HG03460 (cell line): ENCODE measurements around the gene DTL.
A peak's percentile ranks its signal among the peaks of the same experiment; 100 is the strongest.

ENCODE experiments used
- ATAC-seq: cut with Tn5 transposase; IDR thresholded peaks from one replicate; pipeline ENCODE4 v1.9.1; 2021; ENCODE audit not compliant: unreplicated experiment

DTL gene

GRCh38 chr1:212035835-212036605 lies 472 bp downstream of the DTL start:
- ATAC-seq: peak; percentile 9

- no peak for ATAC-seq
Measured at GRCh38 chr1:212037900-212038299, 2.4 kb downstream of the DTL start.

GRCh38 chr1:212039622-212040021 lies 4.1 kb downstream of the DTL start:
- ATAC-seq: no peak

GRCh38 chr1:212040629-212041412 lies 5.3 kb downstream of the DTL start:
- no peak for ATAC-seq

GRCh38 chr1:212042436-212042835 lies 6.9 kb downstream of the DTL start:
- ATAC-seq: no peak

GRCh38 chr1:212044851-212045250 lies 9.3 kb downstream of the DTL start:
- no peak for ATAC-seq

- ATAC-seq: no peak
Measured at GRCh38 chr1:212045981-212046380, 10.4 kb downstream of the DTL start.

- ATAC-seq: no peak
Measured at GRCh38 chr1:212053993-212054392, 18.4 kb downstream of the DTL start.

- no peak for ATAC-seq
Measured at GRCh38 chr1:212055333-212055732, 19.8 kb downstream of the DTL start.

GRCh38 chr1:212060632-212061472 lies 25.3 kb downstream of the DTL start:
- ATAC-seq: no peak

GRCh38 chr1:212062832-212063438 lies 27.4 kb downstream of the DTL start:
- no peak for ATAC-seq

- no peak for ATAC-seq
Measured at GRCh38 chr1:212067787-212068186, 32.2 kb downstream of the DTL start.

GRCh38 chr1:212070720-212071302 lies 35.3 kb downstream of the DTL start:
- ATAC-seq: no peak

- no peak for ATAC-seq
Measured at GRCh38 chr1:212072047-212072446, 36.5 kb downstream of the DTL start.

GRCh38 chr1:212073490-212073889 lies 37.9 kb downstream of the DTL start:
- no peak for ATAC-seq

- no peak for ATAC-seq
Measured at GRCh38 chr1:212074313-212074712, 38.8 kb downstream of the DTL start.

GRCh38 chr1:212074856-212075255 lies 39.3 kb downstream of the DTL start:
- ATAC-seq: no peak

- no peak for ATAC-seq
Measured at GRCh38 chr1:212077028-212077427, 41.5 kb downstream of the DTL start.

- no peak for ATAC-seq
Measured at GRCh38 chr1:212078826-212079225, 43.3 kb downstream of the DTL start.

- no peak for ATAC-seq
Measured at GRCh38 chr1:212082765-212083406, 47.3 kb downstream of the DTL start.
